ENCODE results near the gene SAA4.

- TF ChIP-seq CTCF (IDR thresholded peaks at IDR 0.05; ENCODE audit: poor library complexity, severe bottlenecking), result no peak
- TF ChIP-seq EZH2 (IDR thresholded peaks at IDR 0.05; ENCODE audit: borderline replicate concordance, insufficient read depth, low read length, poor library complexity, severe bottlenecking), result no peak
- TF ChIP-seq EP300 (conservative IDR thresholded peaks at IDR 0.05; ENCODE audit: poor library complexity, severe bottlenecking), result no peak
- TF ChIP-seq POLR2AphosphoS5 (IDR thresholded peaks at IDR 0.05), result no peak
- no peak for TF ChIP-seq MXI1 (conservative IDR thresholded peaks at IDR 0.05; ENCODE audit: poor library complexity, severe bottlenecking)
- TF ChIP-seq SMC3 (conservative IDR thresholded peaks at IDR 0.05; ENCODE audit: poor library complexity), result no peak
- no peak for TF ChIP-seq TAF1 (IDR thresholded peaks at IDR 0.05; ENCODE audit: low read depth)
- no peak for TF ChIP-seq RAD21 (conservative IDR thresholded peaks at IDR 0.05)
- TF ChIP-seq REST (IDR thresholded peaks at IDR 0.05; ENCODE audit: borderline replicate concordance), result no peak
Observed at GRCh38 chr11:18223591-18224387, 12.8 kb downstream of the SAA4 start.
